Activated gamma-delta T cell (primary cell): ENCODE data around the gene LMCD1.
"Not testable (repeated sequence)": the region's sequence is repeated elsewhere in the genome, so short reads cannot be mapped to it uniquely, and the experiment has no call there.

ENCODE experiments used
- DNase-seq: peaks from one replicate; lab custom pipeline; 2025; lab: John Stamatoyannopoulos, UW

Gene LMCD1

DNA sequence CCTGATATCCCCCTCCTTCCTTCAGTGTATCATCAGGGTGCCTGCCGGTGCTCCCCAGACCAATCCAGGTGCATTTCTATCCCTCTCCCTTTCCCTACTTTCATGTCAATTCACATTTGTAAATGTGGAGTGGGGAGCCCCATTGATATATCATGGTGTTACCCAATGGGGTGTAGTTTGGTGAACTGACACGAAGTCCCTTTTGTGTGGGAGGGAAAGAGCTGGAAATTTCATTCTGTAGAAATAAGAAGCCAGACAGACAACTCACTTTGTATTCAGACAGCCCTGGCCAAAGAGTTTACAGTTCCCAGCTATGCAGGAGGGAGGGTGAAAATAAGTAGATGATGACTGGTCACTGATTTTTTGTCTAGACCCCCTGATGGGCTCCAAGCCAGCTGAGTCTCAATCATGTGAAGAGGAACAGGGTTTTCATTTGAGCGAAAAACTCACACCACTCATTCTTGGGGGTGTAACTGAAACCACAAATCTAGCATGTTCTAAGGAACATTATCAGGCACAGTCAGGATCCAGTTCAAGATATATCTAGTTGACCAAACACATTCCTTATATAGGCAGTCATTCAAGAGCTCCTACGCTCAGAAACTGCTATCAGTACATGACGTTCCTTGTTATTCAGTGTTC, 58.9 kb downstream of the LMCD1 start:
- DNase-seq, result no peak

DNA sequence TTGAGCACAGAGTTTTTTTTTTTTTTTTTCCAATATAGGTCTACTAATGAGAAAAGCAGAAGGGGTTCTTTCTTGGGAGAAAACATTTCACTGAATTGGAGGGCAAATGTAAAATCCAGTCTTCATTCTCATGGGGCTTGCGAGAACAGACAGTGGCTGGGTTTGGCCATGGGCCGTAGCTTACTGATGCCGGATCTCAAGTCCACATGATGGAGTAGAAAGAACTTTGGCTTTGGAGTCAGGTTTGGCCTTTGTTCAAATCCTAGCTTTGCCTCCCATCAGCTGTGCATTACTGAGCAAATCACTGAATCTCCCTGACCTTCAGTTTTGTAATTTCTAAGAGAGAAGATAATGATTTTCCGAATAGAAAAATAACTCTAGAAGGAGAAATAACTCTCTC, 59.7 kb downstream of the LMCD1 start:
- DNase-seq, result no peak

DNA sequence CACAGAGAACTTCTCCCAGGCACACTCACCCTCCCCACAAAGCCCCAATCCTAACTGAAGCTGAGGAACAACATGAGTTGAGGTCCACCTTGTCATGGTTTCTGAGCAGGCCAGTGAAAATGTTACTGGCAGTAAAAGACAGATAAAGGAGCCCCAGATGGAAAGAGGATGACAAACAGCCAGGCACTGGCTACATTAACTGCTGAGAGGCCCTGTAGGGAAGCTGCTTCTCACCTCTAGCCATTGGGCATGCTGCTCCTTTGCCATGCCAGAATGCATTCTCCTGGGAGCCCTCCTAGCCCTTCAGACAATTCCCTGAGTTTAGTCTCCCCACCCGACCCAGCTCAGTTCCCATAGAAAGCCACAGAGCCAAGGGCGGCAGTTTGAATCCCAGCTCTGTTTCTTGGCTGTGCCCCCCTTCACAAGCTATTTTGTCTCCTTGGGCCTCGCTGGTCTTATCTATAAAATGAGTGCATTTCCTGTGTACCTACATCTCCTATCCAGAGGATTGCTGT, 60.5 kb downstream of the LMCD1 start:
- no peak for DNase-seq

DNA sequence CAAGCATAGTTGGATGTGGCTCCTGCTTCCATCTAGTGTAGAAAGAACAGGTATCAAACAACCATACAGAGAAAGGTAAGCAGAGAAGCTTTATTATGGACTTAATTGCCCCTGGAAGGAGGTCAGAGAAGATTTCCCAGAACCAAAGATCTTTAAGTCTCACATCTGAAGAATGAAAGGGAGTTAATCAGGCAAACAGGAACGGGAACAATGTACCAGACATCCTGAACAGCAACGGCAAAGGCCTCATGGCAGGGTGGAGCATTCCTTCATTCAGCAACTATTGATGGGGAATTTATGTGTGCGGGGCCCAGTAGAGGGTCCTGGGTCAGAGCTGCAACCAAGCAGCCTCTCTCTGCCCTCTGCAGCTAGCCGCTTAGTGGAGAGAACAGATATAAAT, 61.5 kb downstream of the LMCD1 start:
- no peak for DNase-seq

DNA sequence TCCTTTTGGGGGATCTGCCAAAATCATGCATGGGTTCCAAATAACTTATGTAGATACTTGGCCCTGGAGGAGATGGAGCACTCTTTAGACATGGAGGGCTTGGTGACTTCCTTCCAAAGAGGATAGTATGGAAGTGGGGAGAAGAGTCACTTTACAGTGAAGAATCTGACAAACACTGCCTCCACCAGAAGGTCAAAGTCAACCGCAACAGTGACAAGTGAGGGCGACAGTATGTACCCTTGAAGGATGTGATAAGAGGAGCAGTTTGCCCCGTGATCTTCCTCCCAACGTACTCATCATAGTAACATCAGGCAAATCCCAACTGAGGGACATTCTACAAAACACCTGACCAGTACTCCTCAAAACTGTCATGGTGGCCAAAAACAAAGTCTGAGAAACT, 62.0 kb downstream of the LMCD1 start:
- no peak for DNase-seq

DNA sequence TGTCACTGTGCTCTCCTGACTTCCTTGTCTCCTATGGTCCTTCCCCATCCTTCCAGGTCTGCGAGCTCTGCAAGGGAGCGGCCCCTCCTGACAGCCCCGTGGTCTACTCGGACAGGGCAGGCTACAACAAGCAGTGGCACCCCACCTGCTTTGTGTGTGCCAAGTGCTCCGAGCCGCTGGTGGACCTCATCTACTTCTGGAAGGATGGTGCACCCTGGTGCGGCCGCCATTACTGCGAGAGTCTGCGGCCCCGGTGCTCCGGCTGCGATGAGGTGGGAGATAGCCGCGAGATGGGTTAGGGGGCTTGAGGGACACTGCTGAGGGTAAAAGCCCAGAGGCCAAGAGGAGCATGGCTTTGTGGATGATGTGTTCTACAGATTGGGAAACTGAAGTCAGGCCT, 63.8 kb downstream of the LMCD1 start:
- no peak for DNase-seq

DNA sequence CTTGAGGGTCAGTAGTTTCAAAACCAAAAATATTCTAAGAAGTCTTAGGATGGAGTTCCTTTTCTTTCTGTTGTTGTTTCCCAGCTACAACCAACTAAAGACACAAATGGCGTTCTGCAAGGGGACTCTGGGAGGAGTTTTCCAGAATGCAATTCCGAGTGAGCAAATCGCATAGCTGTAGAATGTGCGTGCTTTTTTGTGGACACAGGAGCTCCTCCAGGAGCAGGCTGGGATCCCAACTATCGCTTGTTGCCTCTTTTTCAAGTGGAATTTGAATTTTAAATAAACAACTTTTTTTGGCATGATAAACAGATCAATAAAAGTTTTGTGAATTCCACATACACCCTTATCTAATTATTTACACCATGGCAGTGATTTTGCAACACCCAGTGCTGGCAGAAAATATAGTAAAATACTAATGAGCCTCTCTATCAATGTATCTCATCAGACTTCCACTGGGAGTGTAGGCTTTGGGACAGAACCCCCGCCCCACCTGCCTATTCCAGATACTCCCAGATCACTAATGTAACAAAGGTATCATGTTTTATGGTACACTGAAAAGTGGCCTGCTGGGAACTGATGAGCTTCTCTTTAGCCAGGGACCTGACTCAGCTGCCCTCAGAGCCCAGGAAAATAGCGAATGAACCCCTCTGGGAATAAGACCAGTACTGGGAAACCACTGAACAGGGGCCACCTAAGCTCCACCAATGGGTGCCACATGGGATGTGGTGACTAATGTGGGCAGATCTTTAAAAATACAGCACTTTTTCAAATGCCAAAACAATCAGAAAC, 66.4 kb downstream of the LMCD1 start:
- no peak for DNase-seq

DNA sequence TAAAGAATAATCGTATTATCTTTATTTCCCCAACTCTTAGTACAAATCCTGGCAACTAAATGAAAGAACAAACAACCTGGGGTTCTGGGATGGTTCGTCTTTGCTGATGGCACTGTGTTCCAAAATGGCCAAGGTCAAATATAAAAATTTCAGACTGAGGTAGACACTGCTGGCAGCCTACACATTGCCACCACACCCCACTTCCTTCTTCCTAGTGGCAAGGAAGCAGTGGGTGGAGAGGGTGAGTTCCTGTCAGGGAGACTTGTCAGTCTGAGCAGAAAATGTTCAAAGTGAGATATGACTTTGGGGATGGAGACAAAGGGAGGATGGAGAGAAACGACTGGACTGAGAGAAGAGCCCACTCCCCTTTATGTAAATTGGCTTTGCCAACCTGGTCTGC, 69.6 kb downstream of the LMCD1 start:
- no peak for DNase-seq

DNA sequence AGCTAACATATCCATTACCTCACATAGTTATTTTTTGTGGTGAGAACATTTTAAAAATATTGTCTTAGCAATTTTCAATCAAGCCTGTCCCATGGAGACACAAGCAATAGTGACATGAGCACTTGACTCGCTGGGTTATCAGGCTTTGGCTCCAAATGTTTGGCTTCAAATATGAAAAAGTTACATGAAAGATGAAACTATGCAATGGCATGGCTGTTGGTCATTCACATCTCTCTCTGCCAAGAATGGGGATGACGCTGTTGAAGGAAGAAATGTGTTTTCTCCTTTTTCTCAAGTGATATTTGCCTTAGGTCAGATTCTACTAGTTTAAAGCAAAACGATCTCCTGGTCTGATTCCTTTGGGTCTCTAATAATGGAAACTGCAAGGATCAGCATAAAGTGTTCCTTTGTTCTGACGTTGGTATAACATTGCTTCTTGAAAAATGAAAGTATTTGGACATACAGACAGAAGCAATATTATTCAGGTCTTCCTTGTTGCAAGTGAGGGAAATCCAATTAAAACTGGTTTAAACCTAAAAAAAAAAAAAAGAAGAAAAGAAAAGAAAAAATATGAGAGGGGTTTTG, 71.8 kb downstream of the LMCD1 start:
- DNase-seq, result no peak

DNA sequence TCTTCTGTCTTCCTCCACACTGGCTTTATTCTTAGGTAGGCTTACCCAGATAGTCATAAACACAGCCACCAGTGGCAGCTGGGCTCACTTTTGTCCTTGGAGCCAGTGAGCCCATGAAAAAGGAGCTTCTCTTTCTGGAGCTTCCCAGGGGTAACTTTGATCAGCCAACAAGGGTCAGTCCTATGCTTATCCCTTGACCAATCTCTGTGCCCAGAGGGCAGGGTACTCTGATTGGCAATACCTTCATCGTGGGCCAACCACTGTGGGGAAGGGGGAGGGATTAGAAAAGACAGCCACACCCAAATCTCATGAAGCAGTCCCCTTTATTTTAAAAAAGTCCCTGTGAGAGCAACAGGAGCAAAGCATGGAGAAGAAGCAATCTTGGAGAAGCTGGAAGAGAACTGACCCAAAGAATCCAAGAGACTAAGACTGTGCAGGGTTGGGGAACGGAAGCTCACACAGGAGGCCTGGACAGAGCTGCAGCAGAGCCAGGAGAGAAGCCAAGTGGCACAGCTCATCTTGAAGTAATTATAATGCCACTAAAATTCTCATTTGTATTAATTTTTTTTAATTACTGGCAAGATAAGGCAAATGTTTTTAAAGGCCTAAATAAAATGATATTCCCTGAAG, 72.5 kb downstream of the LMCD1 start:
- no peak for DNase-seq

DNA sequence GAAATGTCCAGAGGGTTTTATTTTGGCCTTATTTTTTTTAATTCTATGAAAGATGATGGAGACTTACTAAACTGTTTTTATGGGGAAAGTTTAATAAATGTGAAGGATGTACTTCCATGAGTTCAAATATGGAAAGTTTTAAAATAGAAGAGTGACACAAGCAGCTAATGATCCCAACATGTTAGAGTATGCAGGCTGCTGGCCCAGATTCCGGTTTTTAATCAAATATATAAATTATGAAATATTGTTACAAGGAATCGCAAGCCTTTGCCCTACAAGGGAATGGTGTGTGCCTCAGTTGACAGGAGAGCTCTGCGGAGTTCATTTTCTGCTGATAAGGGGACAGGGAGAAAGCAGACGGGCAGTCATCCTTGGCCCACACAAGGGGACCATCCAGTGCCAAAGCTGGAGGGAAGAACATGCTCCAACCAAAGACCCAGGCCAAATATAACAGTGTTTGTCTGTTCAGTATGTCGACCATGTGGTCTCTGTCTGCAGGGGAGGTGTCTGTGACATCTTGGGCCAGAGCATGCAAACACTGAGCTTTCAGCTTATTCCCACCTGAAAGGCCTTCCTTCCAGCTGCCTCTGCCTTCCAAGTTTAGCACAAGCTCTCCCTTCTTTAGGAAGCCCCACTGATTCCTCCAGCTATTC, 73.2 kb downstream of the LMCD1 start:
- no peak for DNase-seq

DNA sequence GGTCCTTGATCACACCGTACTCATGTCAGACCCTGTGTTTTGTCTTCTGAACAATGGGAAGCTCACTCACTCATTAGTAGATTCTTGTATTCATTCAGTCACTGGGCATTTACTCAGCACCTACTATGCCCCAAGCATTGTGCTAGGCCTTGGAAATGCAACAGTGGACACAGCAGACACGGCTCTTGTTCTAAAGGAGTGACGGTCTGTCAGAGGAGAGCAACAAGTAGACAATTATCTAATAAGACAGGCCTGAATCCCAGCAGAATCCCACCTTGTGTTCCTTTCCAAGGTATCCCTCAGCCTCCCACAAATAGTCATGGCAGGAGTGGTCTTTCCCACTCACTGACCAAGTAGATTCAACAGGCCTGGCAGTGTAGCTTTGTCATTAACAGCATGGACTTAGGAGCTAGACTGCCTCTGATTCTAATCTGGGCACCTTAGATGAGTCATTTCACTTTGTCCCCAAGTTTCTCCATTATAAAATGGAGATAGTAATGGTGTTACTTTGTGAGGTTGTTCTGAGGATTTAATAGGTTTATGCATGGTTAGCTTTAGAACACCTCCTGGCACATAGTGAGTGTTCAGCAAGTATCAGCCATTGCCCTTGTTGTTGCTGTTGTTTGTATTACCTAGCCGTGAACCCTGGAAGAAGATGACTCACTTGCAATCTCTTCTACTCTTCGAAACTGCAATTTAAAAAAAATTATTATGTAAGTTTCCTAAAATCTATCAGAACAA, 73.9 kb downstream of the LMCD1 start:
- DNase-seq, result no peak

DNA sequence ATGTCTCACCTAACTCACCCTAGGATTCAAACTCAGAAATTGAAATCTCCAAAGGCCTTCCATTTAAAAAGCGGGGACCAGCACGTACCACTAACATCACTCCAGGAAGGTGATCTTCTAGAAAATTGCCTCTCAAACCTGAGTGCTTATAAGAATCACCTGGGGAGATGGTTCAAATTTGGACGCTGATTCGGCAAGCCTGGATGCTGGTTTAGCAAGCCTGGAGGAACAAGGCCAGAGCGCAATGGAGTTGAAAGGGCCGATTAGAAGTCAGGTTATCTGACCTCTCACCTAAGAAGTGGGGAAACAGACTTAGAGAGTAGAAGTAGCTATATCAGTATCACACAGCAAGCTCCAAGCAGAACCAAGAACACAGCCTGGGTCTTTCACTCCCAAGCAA, 74.8 kb downstream of the LMCD1 start:
- DNase-seq, result no peak

DNA sequence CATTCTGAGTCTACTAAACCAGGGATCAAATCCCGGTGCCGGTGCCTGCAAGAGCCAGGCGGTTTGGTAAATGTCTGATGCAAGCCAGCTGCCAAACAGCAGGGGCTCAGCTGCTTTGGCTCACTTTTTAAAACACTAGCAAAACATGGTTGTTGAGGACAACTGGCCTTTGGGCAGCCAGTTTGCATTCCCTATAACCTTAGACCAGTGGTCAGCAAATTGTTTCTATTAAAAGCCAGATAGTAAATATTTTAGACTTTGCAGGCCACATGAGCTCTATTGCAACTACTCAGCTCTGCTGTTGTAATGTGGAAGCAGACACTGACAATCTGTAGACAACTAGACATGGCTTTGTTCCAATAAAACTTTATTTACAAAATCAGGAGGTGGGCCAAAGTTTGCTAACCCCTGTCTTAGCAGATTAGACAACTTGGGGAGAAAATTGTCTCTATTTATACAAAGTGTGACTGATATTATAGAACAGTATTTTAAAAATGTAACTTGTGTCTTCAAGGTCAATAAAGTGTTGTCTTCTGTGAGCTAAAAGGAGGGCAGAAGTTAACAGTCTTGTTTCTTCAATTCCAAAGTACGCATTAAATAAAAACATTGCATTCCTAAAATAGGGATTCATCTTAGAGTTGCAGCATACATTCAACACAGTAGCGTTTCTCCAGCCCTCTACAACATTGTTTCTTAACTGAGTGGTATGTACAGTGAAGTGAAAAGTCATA, 75.4 kb downstream of the LMCD1 start:
- no peak for DNase-seq

DNA sequence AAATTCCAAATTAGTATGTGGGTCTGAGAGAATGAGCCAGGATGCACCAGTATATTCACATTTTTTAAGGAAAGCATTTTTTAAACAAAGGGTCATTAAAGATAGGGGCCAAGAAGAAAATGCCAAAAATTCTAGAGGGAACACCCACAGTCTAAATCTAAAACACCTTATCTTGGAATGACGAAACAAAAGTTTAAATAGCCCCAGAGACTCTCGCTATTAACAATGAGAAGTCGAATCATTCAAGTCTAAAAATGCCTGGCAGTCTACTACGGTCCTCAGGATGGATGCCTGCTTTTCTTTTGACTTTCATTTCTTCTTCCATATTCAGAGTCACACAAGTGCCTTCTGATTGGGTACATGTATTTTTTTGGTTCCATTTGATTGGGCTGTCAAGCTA, 76.7 kb downstream of the LMCD1 start:
- DNase-seq, result no peak

DNA sequence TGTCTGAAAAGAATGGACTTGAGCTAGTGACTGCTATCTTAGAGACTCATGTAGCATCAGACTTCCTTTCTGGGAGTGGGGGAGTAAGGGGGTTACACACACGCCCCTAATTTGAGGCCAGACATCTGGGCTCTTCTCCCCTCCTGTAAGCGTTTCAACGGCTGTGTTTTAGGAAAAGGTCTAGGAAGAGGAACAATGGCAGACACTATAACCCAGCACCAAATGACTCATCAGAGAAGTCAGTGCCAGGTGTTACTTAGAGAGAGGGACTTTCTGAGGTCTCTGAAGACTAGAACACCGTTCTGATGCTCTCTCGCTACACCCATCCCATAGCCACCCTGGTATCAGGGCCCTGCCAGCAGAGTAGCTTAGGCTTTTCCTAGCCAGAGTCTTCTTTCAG, 77.5 kb downstream of the LMCD1 start:
- DNase-seq, result no peak

DNA sequence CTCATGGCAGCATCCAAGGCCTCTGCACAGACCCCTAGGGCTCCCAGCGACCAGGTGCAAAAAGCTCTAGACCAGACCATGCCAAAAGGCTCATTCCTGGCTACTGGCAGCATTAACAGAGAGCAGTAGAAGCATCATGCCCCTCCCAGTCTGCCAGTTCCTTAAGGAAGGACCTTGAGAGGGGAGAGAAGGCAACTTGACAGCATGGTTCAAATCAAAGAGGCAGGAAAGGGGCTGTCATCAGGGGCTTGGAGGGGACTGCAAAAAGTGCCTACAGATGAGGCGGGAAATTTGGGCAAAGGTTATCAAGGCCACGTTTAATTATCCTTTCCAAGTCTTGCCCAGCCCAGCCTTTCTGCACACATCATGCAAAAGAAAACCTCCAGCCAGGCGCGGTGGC, 78.3 kb downstream of the LMCD1 start:
- DNase-seq, result no peak

DNA sequence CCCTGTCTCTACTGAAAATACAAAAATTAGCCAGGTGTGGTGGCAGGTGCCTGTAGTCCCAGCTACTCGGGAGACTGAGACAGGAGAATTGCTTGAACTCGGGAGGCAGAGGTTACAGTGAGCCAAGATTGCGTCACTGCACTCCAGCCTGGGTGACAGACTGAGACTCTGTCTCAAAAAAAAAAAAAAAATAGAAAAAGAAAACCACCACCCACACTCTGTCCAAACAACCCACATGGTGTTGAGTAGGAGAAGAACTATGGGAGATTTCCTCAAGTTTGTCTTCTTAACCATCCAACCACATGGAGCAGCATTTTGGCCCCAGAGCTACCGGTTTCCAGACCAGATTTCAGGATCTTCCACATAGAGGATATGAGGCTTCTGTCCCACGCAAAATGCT, 78.8 kb downstream of the LMCD1 start:
- DNase-seq, result not testable (repeated sequence)

DNA sequence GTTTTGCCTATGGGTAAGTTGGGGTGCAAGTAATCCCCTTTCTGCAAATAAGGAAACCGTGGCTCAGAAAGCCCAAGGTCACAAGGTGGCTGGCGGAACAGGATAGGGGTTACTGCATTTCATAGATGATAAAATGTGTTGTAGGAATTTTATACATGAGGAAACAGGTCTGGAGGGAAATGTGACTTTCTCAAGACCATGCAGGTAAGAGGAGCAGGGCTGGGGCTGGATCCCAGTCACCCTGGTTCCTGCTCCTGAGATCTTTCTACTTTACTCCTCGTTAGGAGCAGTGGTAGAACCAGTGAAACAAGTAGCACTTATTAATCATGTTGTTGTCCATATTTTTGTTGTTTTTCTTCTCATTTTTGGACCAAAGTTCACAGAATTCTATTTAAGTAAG, 79.8 kb downstream of the LMCD1 start:
- DNase-seq, result no peak

DNA sequence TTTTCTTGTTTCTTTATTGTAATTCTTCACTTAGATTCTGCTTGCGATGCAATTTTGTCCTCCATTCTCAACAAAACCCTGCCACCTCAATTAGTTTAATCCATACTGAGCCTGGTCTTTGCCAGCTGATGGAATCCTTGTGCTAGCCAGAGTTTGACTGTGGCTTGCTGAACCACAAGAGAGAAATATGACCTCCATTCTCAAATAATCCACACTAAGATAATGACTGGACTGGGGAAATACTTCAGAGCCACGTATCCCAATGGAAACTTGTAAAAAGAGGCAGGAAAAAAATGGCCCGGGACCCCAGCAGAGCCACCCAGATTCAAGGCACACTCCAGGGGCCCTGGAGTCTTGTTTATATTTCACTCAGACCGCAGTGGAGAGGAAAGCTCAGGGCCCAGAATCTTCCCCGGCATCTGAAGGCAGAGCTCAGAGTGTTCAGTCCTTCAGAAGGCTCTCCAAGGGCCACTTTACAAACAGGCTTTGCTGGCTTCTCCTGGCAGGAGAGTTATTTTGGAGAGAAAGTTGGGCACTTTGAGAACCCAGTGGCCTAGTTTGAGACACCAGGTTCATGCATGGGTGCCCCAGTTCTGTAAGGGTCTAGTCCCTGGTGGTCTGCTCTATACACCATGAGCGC, 80.3 kb downstream of the LMCD1 start:
- no peak for DNase-seq
